Left ventricle myocardium superior (tissue), 1 donor: ENCODE data around the gene MBTPS2. TPM values are rescaled to one million over a fixed set of nuclear protein-coding genes. Genes with fewer than 3 reads are reported as not detected.
"Not testable (repeated sequence)": the region's sequence is repeated elsewhere in the genome, so short reads cannot be mapped to it uniquely, and the experiment has no call there.

ENCODE experiments used
- ATAC-seq: fragments of 200-7000 bp; cut with Tn5 transposase; one replicate; pipeline ENCODE4 v1.9.1; 2020; ENCODE audit warnings: mild to moderate bottlenecking, moderate library complexity
- DNase-seq: peaks from one replicate; pipeline ENCODE4 v3.0.0-alpha.2; 2020
- intact Hi-C: fragments of 100-400 bp; cut with micrococcal nuclease; formaldehyde crosslinking; loops from one replicate; pipeline ENCODE4 v1.11.0; 2022
- total RNA-seq: library from RNA; stranded (reverse); fragmentation: NEBNext Ultra II Directional; extraction: Animal tissue kit (Norgen Biotek cat#: 25700); gene quantifications from one replicate; pipeline ENCODE4 v1.2.1, GENCODE V29; 2021
- donor health status: DM: no; HTN: yes; CAD: no; lungs with severe emphysema.

Gene MBTPS2
- total RNA-seq, 1 donor from 2014 or later = 9.9 TPM

- intact Hi-C loops = no loop called here
- no peak for DNase-seq
- ATAC-seq = no peak
Observed at GRCh38 chrX:21853578-21853977, 14.2 kb downstream of the MBTPS2 start.

GRCh38 chrX:21855937-21856415 lies 16.6 kb downstream of the MBTPS2 start, which contains the start of gene YY2:
Gene YY2 (plus strand): TSS chrX:21855987. CDS start chrX:21856485, 498 bp downstream.
- intact Hi-C loops = no loop called here
- ATAC-seq (no peak), DNase-seq (no peak)

- ATAC-seq (no peak), DNase-seq (no peak)
- intact Hi-C loops = no loop called here
Observed at GRCh38 chrX:21856504-21856903, 17.1 kb downstream of the MBTPS2 start.

- ATAC-seq = no peak
- intact Hi-C loops = no loop called here
- DNase-seq = no peak
Observed at GRCh38 chrX:21863241-21863640, 23.8 kb downstream of the MBTPS2 start.

- no peak for ATAC-seq
- intact Hi-C loops = no loop called here
Observed at GRCh38 chrX:21865436-21865835, 26.0 kb downstream of the MBTPS2 start.

GRCh38 chrX:21870494-21870893 lies 31.1 kb downstream of the MBTPS2 start:
- DNase-seq (no peak), ATAC-seq (peak; percentile 34)
- intact Hi-C loops = no loop called here

More at GRCh38 chrX:21865436-21865835, 26.0 kb downstream of the MBTPS2 start:
- DNase-seq = no peak

- intact Hi-C loops = no loop called here
- ATAC-seq = no peak
Observed at GRCh38 chrX:21873063-21873775, 33.8 kb downstream of the MBTPS2 start.

GRCh38 chrX:21874182-21874581 lies 34.8 kb downstream of the MBTPS2 start:
- DNase-seq, ATAC-seq, intact Hi-C loops: not testable (repeated sequence)

More at GRCh38 chrX:21873063-21873775, 33.8 kb downstream of the MBTPS2 start:
- no peak for DNase-seq

- ATAC-seq (no peak), DNase-seq (no peak)
- intact Hi-C loops = no loop called here
Observed at GRCh38 chrX:21875013-21875412, 35.6 kb downstream of the MBTPS2 start.

GRCh38 chrX:21881881-21882574 lies 42.6 kb downstream of the MBTPS2 start:
- no peak for ATAC-seq
- intact Hi-C loops = no loop called here
- DNase-seq = no peak

- peak; percentile 59 for ATAC-seq
- intact Hi-C loops = no loop called here
- no peak for DNase-seq
Observed at GRCh38 chrX:21883258-21883657, 43.8 kb downstream of the MBTPS2 start.

GRCh38 chrX:21885568-21885967 lies 46.2 kb downstream of the MBTPS2 start:
- no peak for DNase-seq
- no peak for ATAC-seq
- intact Hi-C loops = no loop called here

- ATAC-seq (no peak), DNase-seq (no peak)
- intact Hi-C loops = no loop called here
Observed at GRCh38 chrX:21905313-21905712, 65.9 kb downstream of the MBTPS2 start.

- DNase-seq (no peak), ATAC-seq (no peak)
- intact Hi-C loops = no loop called here
Observed at GRCh38 chrX:21905953-21906352, 66.5 kb downstream of the MBTPS2 start.

- no peak for ATAC-seq
- intact Hi-C loops = no loop called here
Observed at GRCh38 chrX:21907260-21907659, 67.8 kb downstream of the MBTPS2 start.

GRCh38 chrX:21911481-21911880 lies 72.1 kb downstream of the MBTPS2 start:
- DNase-seq (no peak), ATAC-seq (no peak)
- intact Hi-C loops = no loop called here

More at GRCh38 chrX:21907260-21907659, 67.8 kb downstream of the MBTPS2 start:
- DNase-seq = no peak

GRCh38 chrX:21912220-21912619 lies 72.8 kb downstream of the MBTPS2 start:
- no peak for DNase-seq
- ATAC-seq = no peak
- intact Hi-C loops = no loop called here

- no peak for DNase-seq
- intact Hi-C loops = no loop called here
- ATAC-seq = no peak
Observed at GRCh38 chrX:21912989-21913388, 73.6 kb downstream of the MBTPS2 start.

GRCh38 chrX:21926116-21926515 lies 86.7 kb downstream of the MBTPS2 start:
- intact Hi-C loops = no loop called here
- ATAC-seq = peak; percentile 37

GRCh38 chrX:21926527-21927278 lies 87.3 kb downstream of the MBTPS2 start:
- peak; percentile 44 for ATAC-seq
- intact Hi-C loops = no loop called here
- no peak for DNase-seq

More at GRCh38 chrX:21926116-21926515, 86.7 kb downstream of the MBTPS2 start:
- DNase-seq = no peak
